NK-92 (cell line): ENCODE measurements around the gene RADIL.
"Not testable (repeated sequence)": the region's sequence is repeated elsewhere in the genome, so short reads cannot be mapped to it uniquely, and the experiment has no call there.

ENCODE experiments used
- DNase-seq: peaks from one replicate; lab custom pipeline; 2025; ENCODE audit not compliant: unreplicated experiment; lab: John Stamatoyannopoulos, UW

Gene RADIL

GRCh38 chr7:4815609-4816418 is 67.7 kb downstream of the RADIL start:
- DNase-seq, result no peak

- no peak for DNase-seq
These were observed 68.4 kb downstream of the RADIL start for GRCh38 chr7:4815121-4815520.

DNA sequence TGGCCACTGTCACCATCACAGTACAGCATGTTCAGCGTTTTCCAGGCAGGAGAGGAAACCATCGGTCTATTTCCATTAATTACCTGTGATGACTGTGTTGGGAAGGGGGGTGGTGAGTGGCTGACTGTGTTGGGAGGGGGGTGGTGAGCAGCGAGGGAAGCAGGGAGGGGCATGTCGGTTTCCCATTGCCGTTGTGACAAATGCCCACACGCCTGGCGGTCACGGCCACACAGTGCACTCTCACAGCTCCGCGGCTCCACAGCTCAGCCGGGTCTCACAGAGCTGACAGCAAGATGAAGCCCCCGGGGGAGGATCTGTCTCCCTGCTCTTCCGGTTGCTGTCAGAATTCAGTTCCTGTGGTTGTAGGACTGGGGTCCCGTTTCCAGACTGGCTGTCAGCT is 69.1 kb downstream of the RADIL start:
- no peak for DNase-seq

DNA sequence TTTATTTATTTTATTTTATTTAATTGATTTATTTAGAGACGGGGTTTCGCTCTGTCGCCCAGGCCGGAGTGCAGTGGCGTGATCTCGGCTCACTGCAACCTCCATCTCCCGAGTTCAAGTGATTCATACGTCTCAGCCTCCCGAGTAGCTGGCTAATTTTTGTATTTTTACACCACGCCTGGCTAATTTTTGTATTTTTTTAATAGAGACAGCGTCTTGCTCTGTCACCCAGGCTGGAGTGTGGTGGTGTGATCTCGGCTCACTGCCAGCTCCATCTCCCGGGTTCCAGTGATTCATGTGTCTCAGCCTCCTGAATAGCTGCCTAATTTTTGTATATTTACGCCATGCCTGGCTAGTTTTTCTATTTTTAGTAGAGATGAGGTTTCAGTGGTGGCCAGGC is 73.8 kb downstream of the RADIL start:
- DNase-seq, result no peak

- DNase-seq, result no peak
These were observed 74.4 kb downstream of the RADIL start for GRCh38 chr7:4809091-4809591.

DNA sequence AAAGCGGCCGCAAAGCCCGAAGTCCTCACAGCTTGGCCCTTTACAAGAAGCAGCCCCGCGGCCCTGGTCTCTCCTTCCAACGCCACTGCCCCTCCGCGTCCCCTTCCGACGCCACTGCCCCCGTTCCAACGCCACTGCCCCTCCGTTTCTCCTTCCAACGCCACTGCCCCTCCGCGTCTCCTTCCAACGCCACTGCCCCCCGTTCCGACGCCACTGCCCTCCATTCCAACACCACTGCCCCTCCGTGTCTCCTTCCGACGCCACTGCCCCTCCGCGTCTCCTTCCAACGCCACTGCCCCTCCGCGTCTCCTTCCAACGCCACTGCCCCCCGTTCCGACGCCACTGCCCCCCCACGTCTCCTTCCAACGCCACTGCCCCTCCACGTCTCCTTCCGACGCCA is 75.0 kb downstream of the RADIL start:
- DNase-seq, result no peak

DNA sequence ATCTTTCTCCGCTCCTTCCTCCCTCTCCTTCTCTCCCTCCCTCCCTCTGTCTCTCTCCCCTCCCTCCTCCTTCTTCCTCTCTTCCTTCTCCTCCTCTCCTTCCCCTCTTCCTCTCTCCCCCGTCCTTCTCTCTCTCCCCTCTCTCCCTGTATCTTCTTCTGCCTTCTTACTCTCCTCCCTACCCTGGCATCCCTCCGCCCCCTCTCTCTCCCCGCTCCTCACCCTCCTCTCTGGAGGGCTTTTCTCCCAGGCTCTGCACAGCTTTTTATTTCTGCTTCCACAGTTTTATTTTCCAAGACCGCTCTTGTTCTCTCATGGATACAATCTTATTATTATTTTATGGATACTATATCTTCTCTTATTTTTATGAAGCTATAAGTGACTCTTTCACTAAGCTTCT is 75.5 kb downstream of the RADIL start:
- DNase-seq, result no peak

DNA sequence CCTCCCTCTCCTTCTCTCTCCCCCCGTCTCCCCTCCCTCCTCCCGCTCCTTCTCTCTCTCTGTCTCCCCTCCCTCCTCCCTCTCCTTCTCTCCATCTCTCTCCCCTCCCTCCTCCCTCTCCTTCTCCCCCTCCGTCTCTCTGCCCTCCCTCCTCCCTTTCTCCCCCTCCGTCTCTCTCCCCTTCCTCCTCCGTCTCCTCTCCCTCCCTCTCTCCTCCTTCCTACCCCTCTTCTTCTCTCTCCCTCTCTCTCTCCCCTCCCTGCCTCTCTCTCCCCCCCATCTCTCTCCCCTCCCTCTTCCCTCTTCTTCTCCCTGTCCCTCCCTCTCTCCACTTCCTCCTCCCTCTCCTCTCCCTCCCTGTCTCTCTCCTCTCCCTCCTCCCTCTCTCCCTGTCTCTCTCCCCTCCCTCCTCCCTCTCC is 75.9 kb downstream of the RADIL start:
- no peak for DNase-seq

GRCh38 chr7:4806983-4807597 is 76.4 kb downstream of the RADIL start:
- DNase-seq, result no peak

GRCh38 chr7:4805984-4806300 is 77.6 kb downstream of the RADIL start:
- no peak for DNase-seq

DNA sequence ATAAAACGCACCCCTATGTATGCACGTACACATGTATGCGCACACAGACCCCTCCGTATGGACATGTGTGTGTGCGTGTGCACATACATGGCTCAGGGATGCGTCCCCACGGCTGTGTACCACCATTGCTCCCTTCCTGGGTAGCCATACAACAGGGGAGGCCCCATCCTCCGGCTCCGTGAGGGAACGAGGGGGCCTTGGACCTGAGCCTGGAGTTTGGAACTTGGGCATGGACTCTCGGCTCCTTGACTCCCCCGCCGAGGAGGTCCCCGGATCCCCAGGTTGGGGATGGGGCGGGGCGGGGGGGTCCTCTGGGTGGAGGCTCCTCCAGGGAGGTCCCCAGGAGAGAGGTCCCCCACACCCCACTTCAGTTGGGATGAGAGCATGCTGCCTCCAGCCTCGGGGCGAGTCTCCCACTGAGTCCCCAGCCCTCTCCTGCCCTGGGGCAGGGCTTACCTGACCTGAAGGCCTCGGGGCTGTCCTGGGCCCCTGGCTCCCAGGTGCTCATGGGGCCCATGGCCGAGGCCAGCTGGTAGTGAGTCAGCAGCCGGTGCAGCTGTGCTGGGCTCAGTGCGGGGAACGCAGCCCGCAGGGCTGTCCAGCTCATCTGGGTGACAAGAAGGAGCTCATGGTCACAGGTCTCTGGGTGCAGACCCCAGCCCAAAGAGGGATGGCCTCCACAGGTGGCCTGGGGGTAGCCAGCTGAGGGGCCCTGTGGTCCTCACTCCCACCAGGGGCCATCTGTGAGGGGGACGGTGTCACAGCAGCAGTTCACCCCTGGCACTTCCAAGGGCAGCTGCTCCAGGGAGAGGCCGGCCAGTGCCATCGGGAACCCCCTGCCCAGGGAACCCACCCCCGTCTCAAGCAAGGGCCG is 78.2 kb downstream of the RADIL start:
- no peak for DNase-seq

GRCh38 chr7:4803397-4804241 is 79.9 kb downstream of the RADIL start:
- no peak for DNase-seq

DNA sequence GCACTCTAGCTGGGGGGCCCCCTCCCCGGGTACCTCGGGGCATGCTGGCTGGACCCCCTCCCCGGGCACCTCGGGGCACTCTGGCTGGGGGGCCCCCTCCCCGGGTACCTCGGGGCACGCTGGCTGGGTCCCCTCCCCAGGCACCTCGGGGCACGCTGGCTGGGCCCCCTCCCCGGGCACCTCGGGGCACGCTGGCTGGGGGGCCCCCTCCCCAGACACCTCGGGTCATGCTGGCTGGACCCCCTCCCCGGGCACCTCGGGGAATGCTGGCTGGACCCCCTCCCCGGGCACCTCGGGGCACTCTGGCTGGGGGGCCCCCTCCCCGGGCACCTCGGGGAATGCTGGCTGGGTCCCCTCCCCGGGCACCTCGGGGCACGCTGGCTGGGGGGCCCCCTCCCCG is 80.9 kb downstream of the RADIL start:
- not testable (repeated sequence) for DNase-seq

GRCh38 chr7:4801839-4802231 is 81.7 kb downstream of the RADIL start:
- no peak for DNase-seq

- no peak for DNase-seq
These were observed 82.3 kb downstream of the RADIL start for GRCh38 chr7:4800926-4801838.

- DNase-seq, result no peak
These were observed 83.0 kb downstream of the RADIL start for GRCh38 chr7:4800487-4800886.

DNA sequence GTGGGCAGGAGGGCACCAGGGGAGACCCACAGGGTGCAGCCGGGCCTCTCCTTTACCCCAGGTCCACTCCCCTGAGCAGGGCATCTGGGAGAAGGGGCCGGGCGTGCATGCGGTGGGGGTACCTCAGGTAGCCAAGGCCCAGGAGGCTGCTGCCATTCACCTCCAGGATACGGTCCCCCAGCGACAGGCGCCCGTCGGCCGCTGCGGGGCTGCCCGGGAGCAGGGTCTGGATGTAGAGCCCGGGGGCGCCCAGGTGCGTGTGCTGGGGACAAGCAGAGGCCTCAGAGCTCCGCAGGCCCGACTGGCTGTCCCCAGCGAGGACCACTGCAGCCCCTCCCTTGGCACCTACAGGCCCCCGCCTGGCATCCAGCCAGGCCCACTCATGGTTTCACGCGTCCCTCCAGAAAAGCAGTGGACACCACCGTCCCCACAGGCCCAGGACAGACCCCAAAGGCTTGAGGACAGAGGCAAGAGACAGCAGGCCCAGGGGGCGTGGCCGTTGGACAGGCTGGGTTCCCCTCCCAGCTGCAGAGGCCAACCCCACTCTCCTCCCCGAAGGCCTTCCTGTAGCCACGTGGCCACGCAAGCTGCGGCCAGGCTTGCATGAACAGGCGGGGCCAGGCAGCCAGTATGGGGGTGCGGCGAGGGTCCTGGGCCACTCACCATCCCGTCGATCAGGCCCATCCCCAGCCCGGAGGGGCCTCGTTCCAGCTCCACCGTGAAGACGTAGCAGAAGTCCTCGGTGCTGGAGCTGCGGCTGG is 83.8 kb downstream of the RADIL start:
- no peak for DNase-seq

DNA sequence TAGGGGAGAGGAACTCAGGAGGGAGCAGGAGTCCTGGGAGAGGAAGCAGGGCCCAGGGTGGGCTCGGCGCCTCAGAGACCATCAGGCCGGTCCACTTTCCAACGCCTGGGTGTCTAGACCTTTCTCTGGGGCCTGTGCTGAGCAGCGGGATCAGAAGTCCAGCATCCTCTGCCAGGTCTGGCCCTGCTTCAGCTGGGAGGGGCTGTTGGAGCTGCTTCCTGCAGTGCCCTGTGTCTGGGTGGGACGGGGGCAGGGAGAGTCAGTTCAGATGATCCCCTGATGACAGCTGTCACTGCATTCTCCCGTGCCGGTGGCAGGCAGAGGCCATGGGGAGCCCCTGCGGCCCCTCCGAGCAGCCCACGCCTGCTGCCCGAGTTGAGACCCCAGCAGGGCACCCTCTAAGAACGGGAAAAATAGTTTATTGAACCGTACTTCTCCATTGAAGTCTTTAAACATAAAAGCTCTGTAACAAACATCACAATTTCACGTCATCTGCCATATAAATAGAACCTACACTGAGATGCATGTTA is 84.7 kb downstream of the RADIL start:
- DNase-seq, result no peak
